Astrocyte of the spinal cord (primary cell): ENCODE measurements around the gene DNAI2.

Experiments
- DNase-seq: peaks from one replicate; pipeline ENCODE4 v3.0.0; 2011; ENCODE audit warnings: low read depth, low spot score
- H3K4me3 ChIP-seq: 2 replicates; pipeline ENCODE4 v1.5.1; 2011; ENCODE audit warnings: low read depth, mild to moderate bottlenecking, low read length, moderate library complexity
- in situ Hi-C: cut with HindIII; loops from 2 replicates; pipeline ENCODE4 v1.10.0; 2017; ENCODE audit warnings: low sequenced_read_pairs
- TF ChIP-seq, protein P1 (sequence below): IDR thresholded peaks from 2 replicates; pipeline ENCODE4 v1.5.1; 2012; ENCODE audit warnings: low read depth, mild to moderate bottlenecking, low read length, inconsistent platforms

DNAI2 gene

DNA sequence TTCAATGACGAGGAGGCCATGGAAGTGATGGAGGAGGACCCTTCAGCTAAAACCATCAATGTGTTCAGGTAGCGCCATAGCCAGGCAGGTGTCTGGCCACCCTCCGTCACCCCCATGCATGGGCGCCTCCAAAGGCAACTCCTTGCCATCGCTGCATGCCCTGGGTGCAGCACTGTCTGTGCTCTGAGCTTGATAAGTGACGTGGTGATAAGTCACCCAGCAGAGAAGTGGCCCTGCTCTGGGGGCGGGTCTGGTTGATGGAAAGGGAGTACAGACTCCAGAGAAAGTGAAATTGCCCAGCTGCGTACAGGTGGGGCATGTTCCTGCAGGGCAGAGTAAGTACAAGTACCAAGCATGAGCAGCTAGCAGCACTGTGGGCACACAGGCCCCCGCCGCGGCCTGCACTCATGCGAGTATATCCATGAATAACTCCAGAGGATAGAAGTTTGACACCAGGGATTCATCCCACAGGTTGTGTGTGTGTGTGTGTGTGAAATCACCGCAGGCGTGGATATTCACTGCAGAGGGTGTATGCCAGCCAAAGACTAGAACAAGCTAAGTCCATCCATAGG, 13.1 kb downstream of the DNAI2 start:
- TF ChIP-seq, protein P1, sequence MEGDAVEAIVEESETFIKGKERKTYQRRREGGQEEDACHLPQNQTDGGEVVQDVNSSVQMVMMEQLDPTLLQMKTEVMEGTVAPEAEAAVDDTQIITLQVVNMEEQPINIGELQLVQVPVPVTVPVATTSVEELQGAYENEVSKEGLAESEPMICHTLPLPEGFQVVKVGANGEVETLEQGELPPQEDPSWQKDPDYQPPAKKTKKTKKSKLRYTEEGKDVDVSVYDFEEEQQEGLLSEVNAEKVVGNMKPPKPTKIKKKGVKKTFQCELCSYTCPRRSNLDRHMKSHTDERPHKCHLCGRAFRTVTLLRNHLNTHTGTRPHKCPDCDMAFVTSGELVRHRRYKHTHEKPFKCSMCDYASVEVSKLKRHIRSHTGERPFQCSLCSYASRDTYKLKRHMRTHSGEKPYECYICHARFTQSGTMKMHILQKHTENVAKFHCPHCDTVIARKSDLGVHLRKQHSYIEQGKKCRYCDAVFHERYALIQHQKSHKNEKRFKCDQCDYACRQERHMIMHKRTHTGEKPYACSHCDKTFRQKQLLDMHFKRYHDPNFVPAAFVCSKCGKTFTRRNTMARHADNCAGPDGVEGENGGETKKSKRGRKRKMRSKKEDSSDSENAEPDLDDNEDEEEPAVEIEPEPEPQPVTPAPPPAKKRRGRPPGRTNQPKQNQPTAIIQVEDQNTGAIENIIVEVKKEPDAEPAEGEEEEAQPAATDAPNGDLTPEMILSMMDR, result no peak
- DNase-seq, result no peak
- H3K4me3 ChIP-seq, result no peak overlapping the region
- in situ Hi-C loops, result no loop called here

DNA sequence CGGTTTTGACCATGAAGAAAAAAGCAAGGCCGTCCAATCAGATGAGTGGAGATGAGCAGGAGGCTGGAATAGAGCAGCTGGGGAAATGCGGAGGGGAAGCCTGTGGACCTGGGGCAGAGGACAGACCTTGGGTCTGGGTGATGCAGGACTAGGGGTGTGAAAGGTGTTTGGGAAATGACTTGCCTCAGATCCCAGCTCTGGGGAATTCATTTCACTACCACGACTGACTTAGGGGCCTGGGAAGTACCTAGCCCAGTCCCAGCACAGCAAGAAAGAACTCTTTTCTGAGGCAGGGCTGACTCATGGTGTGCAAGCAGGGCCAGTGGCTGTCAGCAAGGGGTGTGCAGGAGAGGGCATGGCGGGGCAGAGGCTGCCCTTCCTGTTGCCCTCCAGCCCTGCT, 14.8 kb downstream of the DNAI2 start:
- no peak overlapping the region for H3K4me3 ChIP-seq
- in situ Hi-C loops, result no loop called here
- DNase-seq, result no peak
- TF ChIP-seq, protein P1, result no peak

DNA sequence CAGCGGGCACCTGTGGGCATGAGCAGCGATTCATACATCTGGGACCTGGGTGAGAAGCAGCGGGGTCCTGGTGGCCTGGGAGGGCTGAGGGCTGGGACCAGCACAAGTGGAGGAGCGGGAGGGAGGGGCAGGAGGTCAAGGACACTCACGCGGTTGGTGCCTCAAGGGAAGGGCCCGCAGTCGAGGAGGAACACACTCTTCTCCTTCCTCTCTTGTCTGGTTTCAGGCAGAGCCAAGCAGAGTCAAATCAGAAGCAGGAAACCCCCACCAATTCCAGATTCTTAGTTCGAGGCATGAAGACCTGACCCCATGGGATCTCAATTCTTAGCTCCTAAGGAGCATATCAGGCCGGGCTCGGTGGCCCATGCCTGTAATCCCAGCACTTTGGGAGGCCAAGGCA, 15.7 kb downstream of the DNAI2 start:
- DNase-seq, result no peak
- H3K4me3 ChIP-seq, result no peak overlapping the region
- in situ Hi-C loops, result no loop called here
- TF ChIP-seq, protein P1, result no peak

DNA sequence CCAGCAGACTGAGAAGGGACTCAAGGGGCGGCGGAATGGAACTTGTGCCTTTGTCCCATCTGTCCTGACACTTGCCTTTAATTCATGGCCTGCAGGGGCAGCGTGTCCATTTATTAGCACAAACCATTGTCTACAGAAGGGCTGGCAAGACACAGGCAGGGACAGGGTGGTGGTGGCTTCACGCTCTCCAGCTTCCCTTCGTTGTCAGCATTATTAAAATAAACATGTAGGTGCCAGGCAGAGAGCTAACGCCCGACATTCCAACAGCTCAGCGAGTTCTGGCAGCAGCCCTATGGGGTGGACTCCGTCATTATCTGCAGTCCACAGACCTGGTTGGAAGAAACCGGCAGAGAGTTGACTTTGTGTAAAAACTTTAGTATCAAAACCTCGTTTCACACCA, 16.3 kb downstream of the DNAI2 start:
- in situ Hi-C loops, result no loop called here
- DNase-seq, result no peak
- TF ChIP-seq, protein P1, result no peak
- H3K4me3 ChIP-seq, result no peak overlapping the region

DNA sequence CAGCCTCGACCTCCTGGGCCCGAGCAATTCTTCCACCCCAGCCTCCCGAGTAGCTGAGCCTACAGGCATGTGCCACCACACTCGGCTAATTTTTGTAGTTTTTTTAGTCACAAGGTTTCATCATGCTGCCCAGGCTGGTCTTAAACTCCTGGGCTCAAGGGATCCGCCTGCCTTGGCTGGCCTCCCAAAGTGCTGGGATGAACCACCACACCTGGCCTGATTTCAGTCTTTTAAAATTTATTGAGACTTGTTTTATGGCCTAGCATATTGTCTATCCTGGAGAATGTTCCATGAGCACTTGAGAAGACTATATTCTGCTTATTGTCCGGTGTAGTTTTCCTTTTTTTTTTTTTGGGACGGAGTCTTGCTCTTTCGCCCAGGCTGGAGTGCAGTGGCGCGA, 18.5 kb downstream of the DNAI2 start:
- in situ Hi-C loops, result no loop called here
- TF ChIP-seq, protein P1, result no peak
- no peak for DNase-seq
- H3K4me3 ChIP-seq, result no peak overlapping the region

DNA sequence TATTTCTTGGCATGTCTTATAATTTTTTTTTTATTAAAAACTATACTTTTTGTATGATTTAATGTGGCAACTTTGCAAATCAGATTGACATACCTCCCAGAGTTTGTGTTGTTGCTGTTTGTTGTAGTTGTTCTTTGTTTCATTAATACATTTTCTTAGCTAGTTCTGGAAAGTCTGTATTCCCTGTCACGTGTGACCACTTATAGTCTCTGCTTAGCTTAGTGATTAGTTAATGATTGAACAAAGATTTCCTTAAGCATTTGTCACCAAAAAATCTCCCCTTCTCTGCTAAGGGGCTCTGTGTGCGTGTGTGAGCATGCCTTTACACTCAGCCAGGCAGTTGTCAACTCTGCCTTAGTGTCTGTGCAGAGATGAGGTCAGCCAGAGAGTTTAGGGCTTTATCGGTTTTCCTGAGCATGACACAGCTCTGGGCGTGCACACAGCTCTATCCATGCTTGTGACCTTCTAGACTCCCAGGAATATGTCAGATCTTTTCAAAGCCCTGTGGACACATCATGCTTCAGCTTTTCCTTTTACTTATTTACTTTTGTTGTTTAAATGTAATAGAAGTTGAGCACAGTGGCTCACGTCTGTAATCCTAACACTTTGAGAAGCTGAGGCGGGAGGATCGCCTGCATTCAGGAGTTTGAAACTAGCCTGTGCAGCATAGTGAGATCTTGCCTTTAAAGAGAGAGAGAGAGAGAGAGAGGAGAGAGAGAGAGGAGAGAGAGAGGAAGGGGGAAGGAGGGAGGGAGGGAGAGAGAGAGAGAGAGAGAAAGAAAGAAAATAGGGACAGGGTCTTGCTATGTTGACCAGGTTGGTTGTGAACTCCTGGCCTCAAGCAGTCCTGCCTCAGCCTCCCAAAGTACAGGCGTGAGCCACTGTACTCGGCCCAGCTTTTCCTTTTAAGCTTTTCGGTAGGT, 21.9 kb downstream of the DNAI2 start:
- in situ Hi-C loops, result no loop called here
- no peak for DNase-seq
- no peak overlapping the region for H3K4me3 ChIP-seq
- TF ChIP-seq, protein P1, result no peak
